Measurements from ENCODE around the gene LYRM4.

The LYRM4 gene

GRCh38 chr6:5260661-5261544 lies at the start of gene LYRM4, which contains the start of gene FARS2:
Gene LYRM4, minus strand, starts transcription at chr6:5260950. Its CDS starts 217 bp downstream, at chr6:5260733.
Gene FARS2, plus strand, starts transcription at chr6:5261513.
- peak; percentile 94 for DNase-seq (ENCODE audit: low spot score)

GRCh38 chr6:5308066-5308465 lies 47.3 kb upstream of the LYRM4 start:
- DNase-seq (ENCODE audit: low spot score) = no peak

- no peak for DNase-seq (ENCODE audit: low spot score)
These were observed 46.3 kb upstream of the LYRM4 start for GRCh38 chr6:5307058-5307457.

DNA sequence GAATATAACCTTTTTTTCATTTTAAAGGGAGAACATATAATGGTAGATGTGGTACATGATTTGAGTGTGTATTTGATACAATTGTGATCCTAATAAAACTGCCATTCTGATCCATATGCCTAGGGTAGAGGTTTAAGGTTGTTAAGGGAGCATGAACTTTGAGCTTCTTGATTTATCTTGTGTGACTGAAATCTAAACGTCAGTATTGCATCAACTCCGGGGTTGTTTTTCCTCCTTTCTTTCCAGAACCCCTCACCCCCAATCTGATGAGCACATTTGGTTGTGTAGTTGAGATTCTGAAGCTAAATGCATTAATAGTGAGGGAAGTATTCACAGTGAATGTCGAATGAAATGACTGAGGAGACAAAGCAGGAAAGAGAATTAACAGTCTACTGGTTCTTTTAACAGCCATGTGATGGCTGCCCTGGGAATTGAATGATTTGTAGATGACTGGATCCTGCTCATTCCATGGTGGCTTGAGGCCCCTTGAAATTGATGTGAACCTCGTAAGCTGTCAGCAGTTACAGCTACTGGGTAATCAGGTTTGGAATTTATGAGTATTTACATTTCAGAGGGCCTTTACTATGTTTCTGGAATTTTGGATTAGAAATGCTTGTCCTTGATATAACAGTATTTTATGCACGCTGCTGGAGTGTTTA lies 45.3 kb upstream of the LYRM4 start:
- DNase-seq (ENCODE audit: low spot score) = no peak

GRCh38 chr6:5303682-5304081 lies 42.9 kb upstream of the LYRM4 start:
- DNase-seq (ENCODE audit: low spot score) = no peak

DNA sequence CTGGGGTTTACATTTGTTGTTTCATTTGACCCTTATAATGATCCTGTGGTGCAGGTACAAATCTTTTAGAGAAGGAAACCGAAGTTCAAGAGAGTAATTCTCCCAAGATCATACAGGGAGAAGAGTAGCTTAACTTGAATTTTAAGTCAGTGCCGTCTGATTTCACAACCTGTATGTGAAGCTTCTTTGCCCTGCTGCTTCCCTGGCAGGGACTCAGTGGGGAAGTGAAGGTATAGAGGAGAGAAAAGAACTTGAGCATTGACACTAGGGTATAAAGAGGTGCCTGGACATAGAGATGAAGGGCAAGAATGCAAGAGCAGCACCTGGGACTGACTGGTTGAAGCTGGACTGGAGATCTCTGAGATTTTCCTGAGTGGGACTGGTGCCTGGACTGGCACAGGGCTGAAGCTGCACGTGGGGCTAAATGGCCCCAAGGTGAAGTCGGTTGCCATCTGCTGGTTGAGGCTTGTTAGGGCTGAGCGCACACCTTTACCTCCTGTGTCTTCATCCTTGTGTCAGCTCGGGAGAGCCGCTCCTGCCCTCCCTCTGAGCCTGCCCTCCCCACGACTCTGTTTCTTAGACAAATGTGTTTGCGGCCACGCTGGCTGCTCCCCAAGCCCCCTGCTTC lies 42.4 kb upstream of the LYRM4 start:
- DNase-seq (ENCODE audit: low spot score) = peak; percentile 39

GRCh38 chr6:5302220-5302946 lies 41.6 kb upstream of the LYRM4 start:
- no peak for DNase-seq (ENCODE audit: low spot score)

GRCh38 chr6:5300206-5300764 lies 39.5 kb upstream of the LYRM4 start:
- DNase-seq (ENCODE audit: low spot score) = peak; percentile 15

DNA sequence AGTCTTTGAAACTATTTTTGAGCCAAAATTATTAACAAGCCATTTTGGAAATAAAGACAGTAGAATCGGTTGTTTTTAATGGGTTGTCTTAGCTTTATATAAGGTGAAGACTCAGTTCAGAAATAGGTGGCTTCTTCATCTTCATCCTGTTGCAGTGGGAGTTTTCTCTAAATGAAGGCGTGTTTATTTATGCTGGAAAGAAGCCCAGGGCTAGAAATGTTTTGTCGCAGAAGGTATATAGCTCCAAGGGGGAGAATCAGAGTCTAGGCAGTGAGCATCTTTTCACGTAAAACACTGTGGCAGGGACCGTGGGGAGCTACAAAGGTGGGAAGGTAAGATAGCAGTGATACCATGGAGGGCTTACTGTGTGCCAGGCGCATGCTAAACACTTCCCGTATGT lies 34.9 kb upstream of the LYRM4 start:
- DNase-seq (ENCODE audit: low spot score) = no peak

DNA sequence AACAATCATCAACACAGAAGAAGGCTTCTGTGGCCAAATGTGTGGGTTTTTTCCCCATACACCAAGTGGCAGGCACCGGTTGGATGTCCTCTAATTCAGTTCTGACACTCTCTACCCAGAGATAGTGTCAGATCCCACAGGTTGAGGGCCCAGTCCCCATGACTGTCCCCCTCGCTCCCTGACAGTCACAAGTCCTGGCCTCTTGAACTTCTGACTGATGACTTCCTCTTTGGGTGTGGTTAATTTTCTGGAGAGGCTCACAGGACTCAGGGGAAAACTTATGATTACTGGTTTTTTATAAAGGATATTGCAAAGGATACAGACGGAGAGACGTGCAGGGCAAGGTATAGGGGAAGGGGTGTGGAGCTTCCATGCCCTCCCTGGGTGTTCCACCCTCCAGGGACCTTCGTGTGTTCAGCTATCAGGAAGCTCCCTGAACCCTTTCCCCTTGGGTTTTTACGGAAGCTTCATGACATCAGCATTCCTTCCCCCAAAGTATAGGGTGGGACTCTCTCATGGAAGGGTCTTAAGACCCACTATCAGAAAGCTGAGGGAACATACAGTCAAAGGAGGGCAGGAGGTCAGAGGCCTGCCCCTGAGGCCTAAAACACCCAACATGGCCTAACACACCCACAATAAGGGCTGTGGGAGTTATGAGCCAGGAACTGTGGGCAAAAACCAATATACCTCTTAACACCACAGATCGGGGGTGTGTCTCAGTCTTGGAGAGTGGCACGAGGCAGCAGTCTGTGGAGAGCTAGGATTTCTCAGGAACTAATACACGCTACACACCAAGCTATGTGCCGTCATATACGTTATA lies 33.9 kb upstream of the LYRM4 start:
- DNase-seq (ENCODE audit: low spot score) = no peak

DNA sequence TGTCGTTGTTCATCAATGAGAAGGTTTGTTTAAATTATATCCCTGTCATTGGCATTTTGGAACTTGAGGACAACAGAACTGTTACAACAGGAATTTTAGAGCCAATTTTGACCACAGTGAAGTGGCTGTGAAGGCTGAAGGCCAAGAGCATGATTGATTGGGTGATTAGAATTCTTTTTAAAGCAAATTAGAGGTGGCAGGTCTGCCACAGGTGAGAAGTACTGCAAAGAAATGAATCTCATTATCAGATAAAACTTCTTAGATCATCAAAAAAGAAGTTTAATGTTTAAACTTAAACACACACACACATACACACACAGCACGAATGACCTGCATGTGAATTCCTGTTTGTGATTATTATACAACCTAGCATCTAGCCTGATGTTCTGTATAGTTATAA lies 32.9 kb upstream of the LYRM4 start:
- no peak for DNase-seq (ENCODE audit: low spot score)

DNA sequence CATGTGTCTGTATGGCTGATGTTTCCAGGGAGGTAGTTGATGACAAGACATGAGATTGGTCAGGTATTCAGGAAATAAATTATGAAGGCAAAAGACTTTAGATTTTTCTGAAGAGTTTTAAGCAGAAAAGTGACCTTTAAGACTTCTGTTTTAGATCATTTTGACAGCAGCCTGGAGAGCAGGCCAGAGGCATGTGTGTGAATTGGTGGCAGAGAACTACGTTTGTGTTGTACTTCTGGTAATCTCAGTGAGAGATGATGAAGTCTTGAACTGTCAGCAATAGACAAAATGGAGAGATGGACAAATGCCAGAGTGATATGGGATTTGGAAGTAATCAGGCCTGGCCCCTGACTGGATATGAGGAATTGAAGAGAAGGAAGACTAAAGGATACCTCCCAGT lies 31.4 kb upstream of the LYRM4 start:
- no peak for DNase-seq (ENCODE audit: low spot score)

DNA sequence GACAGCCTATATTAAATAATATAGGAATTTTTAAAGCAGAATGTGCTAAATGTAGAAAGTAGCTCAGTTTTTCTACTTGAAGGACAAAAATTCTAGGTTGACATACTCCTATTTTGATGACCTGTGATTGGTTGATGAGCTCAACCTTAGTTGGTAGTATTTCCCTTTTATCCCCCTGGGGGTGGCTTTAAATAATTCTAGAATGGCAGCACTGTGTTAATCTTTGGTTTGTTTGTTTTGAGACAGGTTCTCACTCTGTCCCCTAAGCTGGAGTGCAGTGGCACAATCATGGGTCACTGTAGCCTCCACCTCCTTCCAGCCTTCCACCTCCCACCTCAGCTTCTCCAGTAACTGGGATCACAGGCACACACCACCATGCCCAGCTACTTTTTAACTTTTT lies 29.8 kb upstream of the LYRM4 start:
- no peak for DNase-seq (ENCODE audit: low spot score)

GRCh38 chr6:5290097-5290496 lies 29.3 kb upstream of the LYRM4 start:
- DNase-seq (ENCODE audit: low spot score) = no peak

- no peak for DNase-seq (ENCODE audit: low spot score)
These were observed 27.2 kb upstream of the LYRM4 start for GRCh38 chr6:5287966-5288297.

DNA sequence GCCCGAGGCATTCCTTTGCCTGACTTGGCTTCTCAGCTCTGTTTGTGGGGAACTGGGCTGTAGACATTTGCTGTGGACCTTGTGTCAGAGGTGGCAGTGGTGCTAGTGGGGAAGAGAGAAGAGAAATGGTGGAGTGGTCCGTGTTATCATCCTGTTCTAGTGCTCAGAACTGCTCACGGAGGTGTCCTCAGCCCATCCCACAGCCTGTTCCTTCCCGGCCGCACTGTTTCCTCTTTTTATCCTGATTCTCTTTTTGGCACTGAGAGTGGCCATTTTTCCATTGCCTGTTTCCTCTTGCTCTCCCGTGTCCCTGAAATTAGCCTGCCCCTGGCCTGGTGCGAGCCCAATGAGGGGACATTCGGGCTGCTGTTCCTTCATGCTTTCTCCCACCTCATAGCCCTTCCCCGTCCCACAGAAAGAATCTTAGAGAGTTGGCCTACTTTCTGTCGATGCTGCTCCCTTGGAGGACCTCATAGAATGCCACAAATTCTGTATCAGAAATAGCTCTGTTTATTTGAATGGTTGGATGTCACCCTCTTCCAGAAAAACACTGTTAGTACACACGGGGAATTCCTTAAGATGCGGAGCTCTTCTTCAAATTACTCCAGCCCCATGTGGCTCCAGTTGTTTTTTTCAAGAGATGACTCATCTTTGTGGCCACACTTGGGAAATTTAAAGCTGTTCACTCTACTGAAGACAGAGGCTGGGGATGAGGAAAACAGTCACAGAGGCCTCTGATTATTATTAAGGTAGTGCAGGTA lies 26.6 kb upstream of the LYRM4 start:
- DNase-seq (ENCODE audit: low spot score) = no peak

- no peak for DNase-seq (ENCODE audit: low spot score)
These were observed 26.0 kb upstream of the LYRM4 start for GRCh38 chr6:5286780-5287179.

GRCh38 chr6:5285526-5285925 lies 24.8 kb upstream of the LYRM4 start:
- DNase-seq (ENCODE audit: low spot score) = no peak

DNA sequence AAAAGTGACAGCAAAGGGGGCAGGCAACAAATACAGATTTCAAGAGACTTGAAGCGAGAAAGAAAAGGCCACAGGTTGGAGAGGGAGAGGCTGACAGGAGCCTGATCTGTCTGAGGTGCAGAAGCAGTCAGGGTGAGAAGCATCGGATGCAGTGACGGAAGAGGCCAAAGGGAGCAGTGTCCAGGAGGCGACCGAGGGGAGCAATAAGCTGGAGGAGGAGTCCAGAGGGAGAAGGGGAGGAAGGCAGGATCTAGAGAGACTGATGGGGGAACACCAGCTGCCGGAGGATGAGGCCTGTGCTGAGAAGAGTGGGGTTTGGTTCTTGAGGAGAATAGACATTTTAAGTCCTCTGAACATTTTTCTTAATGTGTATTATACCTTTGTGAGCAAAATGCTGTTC lies 24.3 kb upstream of the LYRM4 start:
- DNase-seq (ENCODE audit: low spot score) = no peak

- DNase-seq (ENCODE audit: low spot score) = no peak
These were observed 21.5 kb upstream of the LYRM4 start for GRCh38 chr6:5282191-5282623.

Data from hematopoietic multipotent progenitor cell treated with erythropoietin and hydrocortisone succinate and interleukin-3 and kit ligand, for 17 days (in vitro differentiated cells).